Large intestine (tissue), 3 donors: Measurements from ENCODE around the gene UGT1A4. TPM values are rescaled to one million over a fixed set of nuclear protein-coding genes. Genes with fewer than 3 reads are reported as not detected.
A peak's percentile ranks its signal among the peaks of the same experiment; 100 is the strongest.
"Not testable (repeated sequence)": the region's sequence is repeated elsewhere in the genome, so short reads cannot be mapped to it uniquely, and the experiment has no call there.

Experiments used
- DNase-seq, 2 donors: peaks; one replicate each; pipeline versions ENCODE4 v3.0.0 to v3.0.0-alpha.2; 2013
- H3K27ac ChIP-seq: one replicate; pipeline ENCODE4 v1.5.1; 2013; ENCODE audit warnings: low read length
- H3K27me3 ChIP-seq: 2 replicates; pipeline ENCODE4 v1.6.1; 2013; ENCODE audit warnings: low read length; ENCODE audit not compliant: control insufficient read depth, insufficient read depth
- H3K36me3 ChIP-seq: 2 replicates; pipeline ENCODE4 v1.6.1; 2013; ENCODE audit warnings: low read length; ENCODE audit not compliant: control insufficient read depth, insufficient read depth
- H3K4me1 ChIP-seq: one replicate; pipeline ENCODE4 v1.6.1; 2013; ENCODE audit warnings: low read length; ENCODE audit not compliant: control insufficient read depth, insufficient read depth
- H3K4me3 ChIP-seq: one replicate; pipeline ENCODE4 v1.5.1; 2013; ENCODE audit warnings: low read length
- H3K9me3 ChIP-seq: one replicate; pipeline ENCODE4 v1.6.1; 2013; ENCODE audit warnings: mild to moderate bottlenecking, low read depth, low read length, moderate library complexity; ENCODE audit not compliant: control insufficient read depth
- WGBS: methylation state at CpG from one replicate; pipeline ENCODE4 v1.1.5; 2013; ENCODE audit warnings: low lambda C conversion rate; ENCODE audit not compliant: insufficient coverage; 5-methylcytosine and 5-hydroxymethylcytosine counted together
- polyA plus RNA-seq: library from polyadenylated mRNA; unstranded; fragments of 120-200 nt; gene quantifications from one replicate; pipeline ENCODE4 v1.2.1, GENCODE V29; 2013

UGT1A4 gene
- polyA plus RNA-seq, 1 donor = 0.04 TPM

GRCh38 chr2:233699424-233700027 is 19.0 kb upstream of the UGT1A4 start:
- WGBS = no CpG with 5 or more reads among the region's 8 CpGs

GRCh38 chr2:233700028-233700635 is 18.4 kb upstream of the UGT1A4 start:
- no peak overlapping the region for H3K27ac ChIP-seq
- no CpG with 5 or more reads among the region's 1 CpG for WGBS
- no peaks in the 10 kb centered on the region for H3K4me1 ChIP-seq
- H3K27me3 ChIP-seq = no peaks in the 10 kb centered on the region
- no peaks in the 10 kb centered on the region for H3K9me3 ChIP-seq
- no peak overlapping the region for H3K4me3 ChIP-seq
- no peaks in the 10 kb centered on the region for H3K36me3 ChIP-seq
- DNase-seq = no peak

More at GRCh38 chr2:233699424-233700027, 19.0 kb upstream of the UGT1A4 start:
- no peak overlapping the region for H3K4me3 ChIP-seq
- no peaks in the 10 kb centered on the region for H3K9me3 ChIP-seq
- H3K4me1 ChIP-seq = no peaks in the 10 kb centered on the region
- no peaks in the 10 kb centered on the region for H3K27me3 ChIP-seq
- no peak for DNase-seq
- H3K36me3 ChIP-seq = no peaks in the 10 kb centered on the region
- H3K27ac ChIP-seq = no peak overlapping the region

- H3K4me1 ChIP-seq, DNase-seq, H3K36me3 ChIP-seq, H3K27ac ChIP-seq, H3K27me3 ChIP-seq, H3K9me3 ChIP-seq, H3K4me3 ChIP-seq: not testable (repeated sequence)
- no CpG with 5 or more reads among the region's 5 CpGs for WGBS
These were observed 17.7 kb upstream of the UGT1A4 start for GRCh38 chr2:233700842-233701241.

- Histone ChIP-seq H3K27me3 (no peaks in the 10 kb centered on the region), H3K9me3 (no peaks in the 10 kb centered on the region), H3K4me1 (peaks cover 10% of the 10 kb centered on the region), H3K36me3 (no peaks in the 10 kb centered on the region), H3K4me3 (no peak overlapping the region), H3K27ac (no peak overlapping the region)
- DNase-seq = no peak
- WGBS = 30% methylated on average over 3 of the region's 3 CpGs
These were observed 16.3 kb upstream of the UGT1A4 start for GRCh38 chr2:233702238-233702637.

GRCh38 chr2:233705911-233706506 is 12.5 kb upstream of the UGT1A4 start:
- no CpG with 5 or more reads among the region's 4 CpGs for WGBS
- no peaks in the 10 kb centered on the region for H3K36me3 ChIP-seq
- no peak overlapping the region for H3K27ac ChIP-seq
- DNase-seq = peak in 1 of 2 donors; percentile 39
- peaks cover 10% of the 10 kb centered on the region for H3K4me1 ChIP-seq
- no peaks in the 10 kb centered on the region for H3K9me3 ChIP-seq
- no peak overlapping the region for H3K4me3 ChIP-seq
- no peaks in the 10 kb centered on the region for H3K27me3 ChIP-seq

GRCh38 chr2:233706720-233707119 is 11.8 kb upstream of the UGT1A4 start:
- DNase-seq = no peak
- no CpG with 5 or more reads among the region's 1 CpG for WGBS
- no peak overlapping the region for H3K4me3 ChIP-seq
- no peaks in the 10 kb centered on the region for H3K9me3 ChIP-seq
- no peaks in the 10 kb centered on the region for H3K27me3 ChIP-seq
- no peaks in the 10 kb centered on the region for H3K36me3 ChIP-seq
- H3K4me1 ChIP-seq = peaks cover 12% of the 10 kb centered on the region
- H3K27ac ChIP-seq = no peak overlapping the region

GRCh38 chr2:233707940-233708644 is 10.4 kb upstream of the UGT1A4 start:
- 56% methylated on average over 2 of the region's 10 CpGs for WGBS
- Histone ChIP-seq H3K27me3 (no peaks in the 10 kb centered on the region), H3K4me3 (no peak overlapping the region), H3K27ac (no peak overlapping the region), H3K4me1 (peaks cover 25% of the 10 kb centered on the region), H3K36me3 (no peaks in the 10 kb centered on the region), H3K9me3 (no peaks in the 10 kb centered on the region)
- DNase-seq = no peak

- Histone ChIP-seq H3K4me3 (no peak overlapping the region), H3K9me3 (no peaks in the 10 kb centered on the region), H3K4me1 (peaks cover 26% of the 10 kb centered on the region), H3K27me3 (no peaks in the 10 kb centered on the region), H3K36me3 (no peaks in the 10 kb centered on the region), H3K27ac (no peak overlapping the region)
- no peak for DNase-seq
- WGBS = no CpG with 5 or more reads among the region's 5 CpGs
These were observed 9.6 kb upstream of the UGT1A4 start for GRCh38 chr2:233708942-233709341.

GRCh38 chr2:233711312-233712008 is 7.1 kb upstream of the UGT1A4 start:
- WGBS = no CpG with 5 or more reads among the region's 11 CpGs
- peak; percentile 56 to 68 for DNase-seq

GRCh38 chr2:233712611-233713261 is 5.8 kb upstream of the UGT1A4 start, which contains the start of gene UGT1A5:
Gene UGT1A5 (plus strand): TSS chr2:233712907. CDS start chr2:233712992, 85 bp downstream.
- no peaks in the 10 kb centered on the region for H3K36me3 ChIP-seq
- no peak within 1 kb of the TSS for H3K27ac ChIP-seq
- H3K9me3 ChIP-seq = no peaks in the 10 kb centered on the region
- WGBS = 100% methylated on average over 1 of the region's 14 CpGs
- H3K4me1 ChIP-seq = peaks cover 16% of the 10 kb centered on the region
- H3K4me3 ChIP-seq = no peak within 1 kb of the TSS
- peak; percentile 35 to 65 for DNase-seq
- no peaks in the 10 kb centered on the region for H3K27me3 ChIP-seq

More at GRCh38 chr2:233711312-233712008, 7.1 kb upstream of the UGT1A4 start:
- H3K4me1 ChIP-seq = peaks cover 20% of the 10 kb centered on the region
- H3K27ac ChIP-seq = no peak overlapping the region
- H3K36me3 ChIP-seq = no peaks in the 10 kb centered on the region
- H3K27me3 ChIP-seq = no peaks in the 10 kb centered on the region
- no peak overlapping the region for H3K4me3 ChIP-seq
- no peaks in the 10 kb centered on the region for H3K9me3 ChIP-seq
